ENCODE measurements around the gene C2CD4A. TPM values are rescaled to one million over a fixed set of nuclear protein-coding genes. Genes with fewer than 3 reads are reported as not detected.

Gene C2CD4A
- polyA plus RNA-seq, 4 donors = 0.28 to 0.39 (median 0.37) TPM

Other genes starting within 250 kb of the C2CD4A start
- gene VPS13C, start 6.5 kb upstream of the C2CD4A start, polyA plus RNA-seq (ENCODE audit: insufficient read length in 4 of 4) = 10 to 100 TPM; 32.8 to 46.8 (median 39.0) TPM
- gene C2CD4B, start 98.3 kb downstream of the C2CD4A start, polyA plus RNA-seq (ENCODE audit: insufficient read length in 4 of 4) = 1 to 10 TPM in 1 of 4 donors, under 1 TPM in 3; 0.36 to 1.1 (median 0.64) TPM